Suprapubic skin (tissue), 4 donors: Measurements from ENCODE around the gene DTNA. TPM values are rescaled to one million over a fixed set of nuclear protein-coding genes. Genes with fewer than 3 reads are reported as not detected.
"Not testable (repeated sequence)": the region's sequence is repeated elsewhere in the genome, so short reads cannot be mapped to it uniquely, and the experiment has no call there.

ENCODE experiments used
- DNase-seq, 2 donors: peaks; one replicate each; pipeline ENCODE4 v3.0.0-alpha.2; 2019; ENCODE audit warnings: low spot score in 2 of 2
- H3K27ac ChIP-seq: fragments of 200-600 bp; sonication (generic); one replicate; pipeline ENCODE4 v1.5.1; 2019
- H3K27me3 ChIP-seq: fragments of 200-600 bp; sonication (generic); one replicate; pipeline ENCODE4 v1.5.1; 2019
- H3K36me3 ChIP-seq: fragments of 200-600 bp; sonication (generic); one replicate; pipeline ENCODE4 v1.5.1; 2019
- H3K4me1 ChIP-seq: fragments of 200-600 bp; sonication (generic); one replicate; pipeline ENCODE4 v1.5.1; 2019
- H3K4me3 ChIP-seq: fragments of 200-600 bp; sonication (generic); one replicate; pipeline ENCODE4 v1.5.1; 2019; ENCODE audit warnings: mild to moderate bottlenecking
- H3K9me3 ChIP-seq: fragments of 200-600 bp; sonication (generic); one replicate; pipeline ENCODE4 v1.5.1; 2019
- EP300 ChIP-seq: sonication (generic); formaldehyde crosslinking; IDR thresholded peaks from one replicate; pipeline ENCODE4 v1.6.1; 2017; ENCODE audit warnings: antibody characterized with exemption
- POLR2A ChIP-seq, 2 donors: fragments of 450-650 bp; IDR thresholded peaks; one replicate each; pipeline ENCODE4 v1.6.1; 2017; ENCODE audit warnings: antibody characterized with exemption in 2 of 2, mild to moderate bottlenecking in 2 of 2, moderate library complexity in 2 of 2
- POLR2AphosphoS5 ChIP-seq, 3 donors: sonication (generic); formaldehyde crosslinking; IDR thresholded peaks; one replicate each; pipeline ENCODE4 v1.6.1; 2017; ENCODE audit warnings: antibody characterized with exemption in 3 of 3
- WGBS: methylation state at CpG from one replicate; pipeline ENCODE4 v1.1.5; 2018; 5-methylcytosine and 5-hydroxymethylcytosine counted together
- total RNA-seq, 4 donors: library from RNA; depleted of rRNA; stranded (reverse); fragments of >200 nt; gene quantifications; one replicate each; pipeline ENCODE4 v1.1.0, GENCODE V29; 2016
- TF ChIP-seq, protein P1 (sequence below), 2 donors: fragments of 200-600 bp in 1 of 2; fragments of 450-650 bp in 1 of 2; sonication (generic) in 1 of 2; IDR thresholded peaks; one replicate each; pipeline ENCODE4 v1.5.1; 2016 to 2019; ENCODE audit warnings: antibody characterized with exemption in 2 of 2, mild to moderate bottlenecking in 1 of 2, moderate library complexity in 1 of 2

DTNA gene
- 10 to 100 TPM in 1 of 4 donors, 1 to 10 TPM in 3; 3.0 to 15.9 (median 5.1) TPM for total RNA-seq

DNA sequence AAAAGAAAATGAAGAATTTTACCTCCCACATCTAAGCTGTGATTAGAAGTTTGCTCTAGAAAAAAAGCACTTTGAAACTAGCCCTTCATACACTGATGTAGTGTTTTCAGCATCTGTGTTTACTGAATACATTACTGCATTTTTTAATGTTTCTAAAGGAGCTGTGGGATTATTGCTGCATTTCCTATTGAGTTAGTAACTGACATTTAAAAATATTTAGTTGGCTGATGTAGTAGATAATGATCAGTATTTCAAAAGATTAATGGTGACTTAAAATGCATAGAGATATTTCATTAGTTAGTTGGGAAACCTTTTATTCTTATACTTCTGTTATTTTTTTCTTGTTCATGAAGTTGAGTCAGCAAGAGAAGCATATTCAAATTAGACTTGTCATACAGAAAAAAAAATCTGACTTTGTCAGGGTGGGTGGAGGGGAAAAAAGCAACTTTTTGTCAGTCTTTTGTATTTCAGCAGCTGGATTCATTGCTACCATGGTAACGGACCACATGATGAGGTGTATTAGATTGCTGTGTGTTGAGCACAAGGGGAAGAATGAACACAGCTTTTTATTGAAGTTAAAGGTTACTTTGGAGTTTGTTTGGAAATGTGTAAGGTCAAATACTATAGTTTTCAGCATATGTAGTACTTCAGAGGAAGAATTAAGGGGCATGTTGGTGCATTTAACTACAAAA, at the start of gene DTNA:
DTNA (plus strand) TSS at position 549 of the 692 bp plus-strand sequence. CDS start 45,679 bp downstream, outside the sequence.
- Histone ChIP-seq H3K4me3 (peak within 1 kb of the TSS; percentile 17), H3K27ac (peak within 1 kb of the TSS; percentile 76), H3K4me1 (peaks cover 33% of the 10 kb centered on the region), H3K9me3 (no peaks in the 10 kb centered on the region), H3K36me3 (no peaks in the 10 kb centered on the region), H3K27me3 (no peaks in the 10 kb centered on the region)
- WGBS = 44% methylated on average over 1 of the region's 1 CpG
- peak; percentile 15 for TF ChIP-seq EP300
- no peak for TF ChIP-seq POLR2A (IDR thresholded peaks at IDR 0.05)
- no peak for DNase-seq

DNA sequence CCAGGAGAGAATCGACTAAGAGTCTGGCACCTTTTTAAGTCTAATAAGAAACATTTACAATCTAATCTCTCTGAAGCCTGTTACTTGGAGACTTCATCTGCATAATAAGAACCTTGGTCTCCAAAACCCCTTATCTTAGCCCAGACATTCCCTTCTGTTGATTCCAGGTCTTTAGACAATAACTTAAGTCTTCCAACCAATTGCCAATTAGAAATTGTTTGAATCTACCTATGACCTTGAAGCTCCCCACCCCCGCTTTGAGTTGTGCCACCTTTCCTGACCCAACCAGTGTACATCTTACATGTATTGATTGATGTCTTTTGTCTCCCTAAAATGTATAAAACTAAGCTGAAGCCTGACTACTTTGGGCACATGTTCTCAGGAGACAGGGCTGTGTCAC, 49.5 kb upstream of the DTNA start:
- H3K27ac ChIP-seq = no peak overlapping the region
- WGBS = 76% methylated on average over 2 of the region's 2 CpGs
- TF ChIP-seq POLR2AphosphoS5 (IDR thresholded peaks at IDR 0.05) (no peak), POLR2A (IDR thresholded peaks at IDR 0.05) (no peak), EP300 (no peak)
- TF ChIP-seq, protein P1, sequence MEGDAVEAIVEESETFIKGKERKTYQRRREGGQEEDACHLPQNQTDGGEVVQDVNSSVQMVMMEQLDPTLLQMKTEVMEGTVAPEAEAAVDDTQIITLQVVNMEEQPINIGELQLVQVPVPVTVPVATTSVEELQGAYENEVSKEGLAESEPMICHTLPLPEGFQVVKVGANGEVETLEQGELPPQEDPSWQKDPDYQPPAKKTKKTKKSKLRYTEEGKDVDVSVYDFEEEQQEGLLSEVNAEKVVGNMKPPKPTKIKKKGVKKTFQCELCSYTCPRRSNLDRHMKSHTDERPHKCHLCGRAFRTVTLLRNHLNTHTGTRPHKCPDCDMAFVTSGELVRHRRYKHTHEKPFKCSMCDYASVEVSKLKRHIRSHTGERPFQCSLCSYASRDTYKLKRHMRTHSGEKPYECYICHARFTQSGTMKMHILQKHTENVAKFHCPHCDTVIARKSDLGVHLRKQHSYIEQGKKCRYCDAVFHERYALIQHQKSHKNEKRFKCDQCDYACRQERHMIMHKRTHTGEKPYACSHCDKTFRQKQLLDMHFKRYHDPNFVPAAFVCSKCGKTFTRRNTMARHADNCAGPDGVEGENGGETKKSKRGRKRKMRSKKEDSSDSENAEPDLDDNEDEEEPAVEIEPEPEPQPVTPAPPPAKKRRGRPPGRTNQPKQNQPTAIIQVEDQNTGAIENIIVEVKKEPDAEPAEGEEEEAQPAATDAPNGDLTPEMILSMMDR (IDR thresholded peaks at IDR 0.05) = no peak

DNA sequence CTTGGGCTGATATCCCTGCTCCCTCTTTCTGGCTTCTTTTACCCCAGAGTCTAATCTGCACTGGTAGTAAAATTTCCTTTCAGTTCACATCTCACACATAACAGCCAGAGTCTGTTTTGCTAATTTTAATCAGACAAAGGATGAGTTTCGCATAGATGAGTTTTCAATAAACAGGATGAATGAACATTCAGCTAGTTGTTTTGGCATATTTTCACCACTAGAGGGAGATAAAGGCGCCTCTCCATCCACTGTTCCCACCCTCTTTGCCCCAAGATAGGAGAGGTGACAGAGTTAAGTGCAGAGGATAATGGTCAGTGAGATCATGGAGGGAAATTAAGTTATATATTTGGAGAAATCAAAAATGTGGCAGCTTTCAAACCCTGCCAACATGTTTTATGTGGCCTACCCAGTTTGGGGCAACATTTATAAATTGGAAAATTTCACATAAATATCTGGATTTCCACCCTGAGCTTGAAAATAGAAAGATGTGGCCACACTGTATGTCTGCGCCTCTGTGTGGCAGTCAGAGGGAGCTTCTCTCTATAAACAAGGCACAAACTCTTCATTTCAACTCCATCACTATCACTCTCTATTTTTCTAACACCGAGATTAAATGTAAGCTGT, 48.5 kb upstream of the DTNA start:
- H3K27ac ChIP-seq = no peak overlapping the region
- H3K9me3 ChIP-seq = no peaks in the 10 kb centered on the region
- H3K36me3 ChIP-seq = no peaks in the 10 kb centered on the region
- no peak overlapping the region for H3K4me3 ChIP-seq
- H3K4me1 ChIP-seq = peaks cover 18% of the 10 kb centered on the region
- 43% methylated on average over 4 of the region's 4 CpGs for WGBS
- DNase-seq = no peak
- no peak for TF ChIP-seq POLR2AphosphoS5 (IDR thresholded peaks at IDR 0.05)
- TF ChIP-seq, protein P1 (IDR thresholded peaks at IDR 0.05) = peak; percentile 47 to 65
- no peaks in the 10 kb centered on the region for H3K27me3 ChIP-seq

More for the DNA sequence above, 49.5 kb upstream of the DTNA start:
- peaks cover 18% of the 10 kb centered on the region for H3K4me1 ChIP-seq
- no peak overlapping the region for H3K4me3 ChIP-seq
- H3K36me3 ChIP-seq = no peaks in the 10 kb centered on the region
- H3K9me3 ChIP-seq = no peaks in the 10 kb centered on the region
- H3K27me3 ChIP-seq = no peaks in the 10 kb centered on the region
- DNase-seq = no peak

DNA sequence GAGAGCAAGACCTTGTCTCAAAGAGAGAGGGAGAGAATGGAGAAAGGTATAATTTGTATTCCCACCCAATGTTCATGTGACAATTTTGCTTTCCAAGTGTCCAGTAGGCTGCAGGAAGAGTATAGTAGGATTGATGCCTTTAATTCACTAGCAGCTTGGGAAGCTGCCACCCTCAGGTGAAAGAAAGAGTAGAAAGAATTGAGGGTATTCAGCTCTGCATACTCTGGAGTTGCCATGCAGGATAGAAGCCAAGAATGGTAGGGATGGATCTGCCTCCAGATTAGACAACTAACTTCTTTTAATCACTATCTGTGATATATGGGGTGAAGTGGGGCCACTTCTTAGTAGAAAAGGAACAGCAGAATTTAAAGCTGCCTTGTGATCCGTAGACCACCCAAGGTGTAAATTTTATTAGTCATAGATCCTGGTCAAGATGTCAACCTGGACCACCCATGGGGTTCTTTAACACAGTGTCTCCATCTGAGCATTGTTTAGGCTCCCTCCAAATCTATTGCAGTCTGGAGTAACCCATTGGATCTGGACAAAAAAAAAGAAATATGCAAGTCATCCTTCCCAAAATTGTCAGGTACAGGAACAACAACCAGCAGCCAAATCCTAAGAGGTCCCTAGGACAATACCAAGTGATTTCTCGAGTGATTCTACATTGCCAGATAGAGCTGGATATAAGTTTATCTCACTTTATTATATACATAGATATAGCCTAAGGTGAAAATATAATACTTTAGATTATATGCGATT, 33.1 kb upstream of the DTNA start:
- WGBS = 87% methylated on average over 3 of the region's 3 CpGs
- DNase-seq = no peak
- TF ChIP-seq POLR2AphosphoS5 (IDR thresholded peaks at IDR 0.05) (no peak), EP300 (no peak), POLR2A (IDR thresholded peaks at IDR 0.05) (no peak)
- TF ChIP-seq, protein P1 (IDR thresholded peaks at IDR 0.05) = no peak

DNA sequence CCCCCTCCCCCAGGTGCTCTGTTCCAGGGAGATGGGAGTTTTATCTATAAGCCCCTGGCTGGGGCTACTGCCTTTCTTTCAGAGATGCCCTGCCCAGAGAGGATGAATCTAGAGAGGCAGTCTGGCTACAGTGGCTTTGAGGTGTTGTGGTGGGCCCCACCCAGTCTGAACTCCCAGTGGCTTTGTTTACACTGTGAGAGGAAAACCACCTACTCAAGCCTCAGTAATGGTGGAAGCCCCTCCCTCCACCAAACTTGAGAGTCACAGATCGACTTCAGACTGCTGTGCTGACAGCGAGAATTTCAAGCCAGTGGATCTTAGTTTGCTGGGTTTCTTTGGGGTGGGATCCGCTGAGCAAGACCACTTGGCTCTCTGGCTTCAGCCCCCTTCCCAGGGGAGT, 20.3 kb upstream of the DTNA start:
- not testable (repeated sequence) for H3K27ac ChIP-seq, DNase-seq
- WGBS = 77% methylated on average over 2 of the region's 3 CpGs

More for the DNA sequence above, 33.1 kb upstream of the DTNA start:
- Histone ChIP-seq H3K36me3 (no peaks in the 10 kb centered on the region), H3K27ac (no peak overlapping the region), H3K27me3 (no peaks in the 10 kb centered on the region), H3K4me3 (no peak overlapping the region), H3K4me1 (no peaks in the 10 kb centered on the region), H3K9me3 (no peaks in the 10 kb centered on the region)

DNA sequence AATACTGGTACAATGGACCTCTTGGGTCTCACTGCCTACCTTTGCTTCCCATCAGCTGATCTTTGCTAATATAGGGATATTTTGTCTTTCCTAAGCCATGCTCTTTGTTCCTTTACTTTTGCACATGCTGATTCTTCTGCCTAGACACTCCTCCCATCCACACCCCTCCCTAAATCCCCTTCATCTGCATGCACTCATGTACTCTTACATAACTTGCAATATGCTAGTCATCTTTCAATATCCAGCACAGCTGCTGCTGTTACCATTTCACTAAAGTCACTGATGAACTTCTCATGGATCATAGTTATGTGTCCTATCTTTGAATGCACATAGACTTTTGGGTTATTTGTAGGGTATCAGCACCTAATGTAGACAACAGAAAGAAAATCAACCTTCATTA, 18.5 kb upstream of the DTNA start:
- Histone ChIP-seq H3K27me3 (no peaks in the 10 kb centered on the region), H3K36me3 (no peaks in the 10 kb centered on the region), H3K4me3 (no peak overlapping the region), H3K4me1 (no peaks in the 10 kb centered on the region), H3K9me3 (no peaks in the 10 kb centered on the region), H3K27ac (no peak overlapping the region)
- TF ChIP-seq, protein P1 (IDR thresholded peaks at IDR 0.05) = no peak
- TF ChIP-seq POLR2A (IDR thresholded peaks at IDR 0.05) (no peak), POLR2AphosphoS5 (IDR thresholded peaks at IDR 0.05) (no peak), EP300 (no peak)
- DNase-seq = no peak

More for the DNA sequence above, 20.3 kb upstream of the DTNA start:
- not testable (repeated sequence) for H3K27me3 ChIP-seq, H3K36me3 ChIP-seq, H3K4me1 ChIP-seq, H3K4me3 ChIP-seq, H3K9me3 ChIP-seq
